Fibroblast of skin of left biceps (primary cell): ENCODE data around the gene ZSWIM7.

Source experiments
- DNase-seq, 2 experiments: peaks; one replicate each; pipeline ENCODE4 v3.0.0-alpha.2; 2013; ENCODE audit warnings: low read depth in 2 of 2

Gene ZSWIM7

GRCh38 chr17:15931394-15931793 is 68.1 kb downstream of the ZSWIM7 start:
- DNase-seq: no peak

GRCh38 chr17:15930426-15930825 is 69.1 kb downstream of the ZSWIM7 start:
- DNase-seq: no peak

- DNase-seq: no peak
Observed at GRCh38 chr17:15929941-15930340, 69.6 kb downstream of the ZSWIM7 start.

- DNase-seq: no peak
Observed at GRCh38 chr17:15928286-15928785, 71.2 kb downstream of the ZSWIM7 start.
